ENCODE measurements around the gene SP6.

Gene SP6

DNA sequence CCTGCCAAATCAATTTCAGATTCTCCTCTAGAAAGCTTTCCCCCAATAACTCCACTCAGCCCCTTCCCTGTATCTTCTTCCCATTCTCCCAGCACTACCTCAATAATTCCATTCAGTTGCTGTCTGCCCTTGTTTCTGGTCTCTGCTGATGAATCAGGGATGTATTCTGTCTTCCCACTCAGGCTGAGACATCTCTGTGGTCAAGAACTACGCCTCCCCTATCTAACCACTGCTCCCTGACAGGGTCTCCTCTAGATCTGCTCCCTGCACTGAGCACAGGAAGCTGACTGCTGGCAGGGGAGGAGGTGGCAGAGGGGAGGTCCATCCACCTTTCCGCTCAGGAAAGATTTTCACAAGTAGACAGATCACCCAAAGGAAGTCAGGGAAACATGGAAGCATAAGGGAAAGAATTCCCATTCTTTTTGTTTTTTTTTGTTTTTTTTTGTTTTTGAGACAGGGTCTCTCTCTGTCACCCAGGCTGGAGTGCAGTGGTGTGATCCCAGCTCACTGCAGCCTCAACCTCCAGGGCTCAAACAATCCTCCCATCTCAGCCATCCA, 28.1 kb upstream of the SP6 start:
- no peak for DNase-seq

- DNase-seq = no peak
These were observed 27.5 kb upstream of the SP6 start for GRCh38 chr17:47878203-47879027.

GRCh38 chr17:47877368-47878034, 26.5 kb upstream of the SP6 start:
- no peak for DNase-seq

DNA sequence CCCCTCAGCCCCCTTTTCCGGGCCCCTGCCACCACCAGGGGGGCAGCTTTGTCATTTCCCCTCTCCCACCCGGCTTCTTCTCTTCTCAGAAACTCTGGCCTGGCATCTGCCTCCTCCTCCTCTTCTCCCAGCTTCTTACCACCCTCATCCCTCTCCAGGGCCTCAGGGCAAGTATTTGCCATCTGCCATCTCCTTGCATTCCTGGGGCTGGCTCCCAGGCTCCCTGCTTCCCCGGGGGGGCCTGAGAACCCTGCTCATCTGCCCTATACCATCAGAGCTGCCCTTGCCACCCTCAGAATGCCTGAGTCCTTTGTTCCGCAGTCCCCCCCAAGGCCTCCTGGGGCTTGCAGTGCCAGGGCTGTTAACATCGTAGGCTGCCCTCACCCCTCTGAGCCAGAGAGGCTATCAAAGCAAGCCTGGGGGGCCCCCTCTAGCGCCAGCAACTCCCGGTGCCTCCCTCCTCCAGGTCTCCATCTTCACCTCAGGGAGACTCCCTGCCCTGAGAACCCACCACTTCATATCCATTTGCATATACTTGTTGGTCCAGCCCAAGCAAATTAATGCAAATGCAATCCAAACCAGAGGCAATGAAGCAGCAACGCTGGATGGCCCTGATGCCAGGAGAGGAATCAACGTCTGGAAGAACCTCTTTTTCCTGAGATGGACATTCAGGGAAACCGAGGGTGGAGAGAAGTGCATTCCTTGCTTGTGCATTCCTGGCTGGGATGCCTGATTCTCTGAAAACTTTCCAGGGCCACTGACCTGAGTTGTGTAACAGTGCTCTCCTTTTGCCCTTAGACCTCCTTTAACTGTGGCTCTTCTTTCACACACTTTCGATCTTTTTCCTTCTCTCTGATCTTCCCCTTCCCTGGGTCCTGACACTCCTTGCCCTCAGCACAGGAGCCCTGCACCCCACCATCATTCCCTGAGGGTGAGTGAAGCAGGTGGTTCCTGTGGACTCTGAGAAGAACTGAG, 24.3 kb upstream of the SP6 start:
- no peak for DNase-seq

- DNase-seq = no peak
These were observed 22.5 kb upstream of the SP6 start for GRCh38 chr17:47873200-47874090.

GRCh38 chr17:47872651-47873161, 21.7 kb upstream of the SP6 start:
- DNase-seq = no peak

DNA sequence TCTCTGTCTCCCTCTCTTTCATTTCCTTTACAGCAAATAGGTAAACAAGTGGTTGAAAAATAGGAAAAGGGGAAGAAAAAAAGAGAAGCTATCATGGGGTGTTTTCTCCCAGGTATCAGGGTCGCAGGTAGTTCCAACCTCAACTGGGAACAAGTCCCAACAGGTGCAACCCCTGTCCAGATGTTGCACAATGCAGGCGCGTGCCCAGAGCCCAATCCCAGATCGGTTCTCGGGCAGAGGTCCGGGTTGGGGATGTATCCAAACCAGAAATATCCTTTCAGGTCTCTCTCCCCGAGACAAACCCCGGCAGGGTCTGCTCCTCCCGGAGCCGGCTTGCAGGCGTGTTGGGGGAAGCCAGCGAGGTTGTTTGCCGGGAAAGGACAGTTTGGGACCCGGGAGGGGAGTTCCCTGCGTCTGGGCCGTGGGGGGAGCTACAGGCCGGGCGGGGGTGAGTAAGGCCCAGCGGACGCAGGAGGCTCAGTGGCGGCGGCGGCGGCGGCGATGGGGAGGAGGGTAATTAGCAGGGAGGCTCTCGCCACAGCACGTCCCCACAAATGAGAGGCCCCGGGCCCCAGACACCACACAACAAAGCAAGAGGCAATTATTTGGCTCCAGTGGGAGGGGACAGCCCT, 21.2 kb upstream of the SP6 start:
- no peak for DNase-seq

DNA sequence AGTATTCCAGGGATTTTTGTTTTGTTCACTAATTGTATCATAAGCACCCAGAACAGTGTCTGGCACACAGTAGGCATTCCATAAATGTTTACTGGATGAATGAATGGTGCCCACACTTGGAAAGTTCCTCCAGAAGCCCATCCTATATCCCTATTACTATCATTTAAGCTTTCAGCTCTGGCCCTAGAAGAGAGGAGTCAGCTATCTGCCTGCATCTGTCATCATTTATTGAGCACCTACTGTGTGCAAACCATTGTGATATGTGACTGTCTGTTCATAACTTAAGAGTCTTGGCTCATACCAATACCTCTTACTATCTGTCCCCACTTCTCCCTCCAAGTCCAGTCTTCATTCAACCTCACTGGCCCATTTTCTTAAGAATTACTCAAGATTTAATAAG, 20.1 kb upstream of the SP6 start:
- DNase-seq = no peak

DNA sequence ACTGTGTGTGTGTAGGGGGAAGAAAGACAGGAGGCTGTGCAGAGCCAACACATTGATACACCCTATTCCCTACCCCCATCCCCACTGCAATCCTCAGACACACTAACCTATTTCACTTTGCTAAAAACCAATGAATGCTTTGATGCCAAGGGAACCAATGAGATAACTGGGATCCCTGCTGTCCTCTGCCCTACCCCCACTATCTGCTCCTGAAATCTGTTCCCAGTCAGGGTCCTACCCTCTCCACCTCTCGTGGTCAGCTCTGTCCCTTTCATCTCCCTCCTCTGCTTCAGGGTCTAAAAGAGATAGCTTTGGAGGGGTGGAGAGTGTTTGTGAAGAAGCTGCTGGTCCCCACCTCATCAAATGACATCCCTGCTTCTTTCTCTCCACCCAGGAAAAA, 19.1 kb upstream of the SP6 start:
- DNase-seq = no peak

GRCh38 chr17:47869114-47869513, 18.2 kb upstream of the SP6 start:
- DNase-seq = no peak

DNA sequence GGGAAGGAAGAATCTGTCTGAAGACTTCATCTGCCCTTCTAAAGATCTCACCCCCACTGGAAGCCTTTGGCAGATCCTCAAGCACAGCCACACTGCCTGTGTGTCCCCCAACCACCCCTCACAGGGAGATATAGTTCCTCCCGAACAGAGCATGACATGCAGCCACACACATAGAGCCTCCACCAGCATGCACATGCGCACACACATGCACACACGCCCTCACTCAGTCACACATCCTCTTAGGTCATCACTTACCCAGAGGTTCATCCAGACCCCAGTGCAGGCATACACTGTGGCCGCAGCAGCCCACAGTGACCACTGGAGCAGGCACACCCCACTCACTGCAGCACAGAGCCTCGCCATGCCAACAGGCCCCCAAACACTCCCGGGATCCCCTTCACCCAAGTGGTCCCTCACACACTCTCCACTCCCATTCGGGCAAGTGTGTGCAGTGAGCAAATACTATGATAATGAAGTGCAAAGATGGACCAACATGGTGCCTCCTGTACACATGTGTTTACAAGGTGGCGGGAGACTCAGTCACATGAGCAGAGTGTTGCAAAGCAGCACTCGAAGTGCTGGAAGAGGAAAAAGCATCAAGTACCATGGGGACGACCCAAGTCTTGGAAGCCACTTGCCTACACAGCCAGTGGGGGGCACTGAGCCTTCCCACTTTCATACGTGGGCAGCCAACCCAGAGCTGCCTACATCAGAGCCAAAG, 17.0 kb upstream of the SP6 start:
- no peak for DNase-seq

- no peak for DNase-seq
These were observed 16.0 kb upstream of the SP6 start for GRCh38 chr17:47866941-47867340.

GRCh38 chr17:47864791-47865216, 13.8 kb upstream of the SP6 start:
- no peak for DNase-seq

DNA sequence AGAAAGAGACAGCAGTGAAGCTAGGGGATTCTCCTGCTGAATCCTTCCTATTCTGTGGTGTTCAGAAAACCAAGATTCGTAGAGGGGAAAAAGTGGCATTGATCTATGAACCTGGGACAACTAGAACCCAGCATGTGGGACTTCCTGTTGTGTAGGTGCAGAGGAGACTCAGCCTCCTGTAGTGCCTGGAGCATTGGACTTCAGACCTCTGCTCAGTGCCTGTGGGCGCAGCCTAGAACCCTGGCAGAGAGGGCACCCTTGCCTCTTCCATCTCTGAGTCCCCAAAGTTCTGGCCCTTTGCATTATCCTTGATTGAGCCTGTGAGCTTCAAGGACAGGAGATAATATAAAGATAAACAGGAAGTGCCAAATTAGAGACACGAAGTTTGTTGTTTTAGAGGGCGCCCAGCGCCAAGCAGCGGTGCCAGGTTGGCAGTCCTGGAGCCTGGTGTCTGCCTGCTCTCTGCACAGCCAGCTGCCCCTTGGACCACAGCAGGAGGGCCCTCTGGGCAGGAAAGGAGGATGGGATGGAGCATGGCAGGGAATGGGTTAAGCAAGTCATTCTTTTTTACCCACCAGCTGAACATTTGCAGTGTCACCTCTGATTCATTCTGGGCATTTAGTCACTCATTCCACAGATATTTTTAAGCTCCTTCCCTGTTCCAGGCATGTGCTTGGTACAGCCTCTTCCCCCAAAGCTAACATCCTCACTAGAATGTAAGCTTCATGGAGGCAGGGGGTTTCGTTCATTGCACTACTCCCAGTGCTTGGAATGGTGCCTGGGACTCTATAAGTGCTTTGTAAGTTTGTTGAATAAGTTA, 11.9 kb upstream of the SP6 start:
- no peak for DNase-seq

DNA sequence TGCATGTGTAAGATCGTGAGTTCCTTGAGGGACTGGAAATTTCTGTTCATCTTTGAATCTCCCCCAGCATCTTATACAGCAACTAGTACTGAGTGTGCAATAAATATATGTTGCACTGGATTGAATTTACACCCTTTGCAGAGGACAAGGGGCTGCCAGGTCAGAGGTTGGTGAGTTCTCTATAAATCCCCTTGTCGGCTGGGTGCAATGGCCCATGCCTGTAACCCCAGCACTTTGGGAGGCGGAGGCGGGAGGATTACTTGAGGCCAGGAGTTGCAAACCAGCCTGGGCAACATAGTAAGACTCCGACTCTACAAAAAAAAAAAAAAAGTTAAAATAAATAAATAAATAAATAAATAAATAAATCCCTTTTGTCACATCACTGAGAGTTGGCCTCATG, 9.4 kb upstream of the SP6 start:
- DNase-seq = no peak

DNA sequence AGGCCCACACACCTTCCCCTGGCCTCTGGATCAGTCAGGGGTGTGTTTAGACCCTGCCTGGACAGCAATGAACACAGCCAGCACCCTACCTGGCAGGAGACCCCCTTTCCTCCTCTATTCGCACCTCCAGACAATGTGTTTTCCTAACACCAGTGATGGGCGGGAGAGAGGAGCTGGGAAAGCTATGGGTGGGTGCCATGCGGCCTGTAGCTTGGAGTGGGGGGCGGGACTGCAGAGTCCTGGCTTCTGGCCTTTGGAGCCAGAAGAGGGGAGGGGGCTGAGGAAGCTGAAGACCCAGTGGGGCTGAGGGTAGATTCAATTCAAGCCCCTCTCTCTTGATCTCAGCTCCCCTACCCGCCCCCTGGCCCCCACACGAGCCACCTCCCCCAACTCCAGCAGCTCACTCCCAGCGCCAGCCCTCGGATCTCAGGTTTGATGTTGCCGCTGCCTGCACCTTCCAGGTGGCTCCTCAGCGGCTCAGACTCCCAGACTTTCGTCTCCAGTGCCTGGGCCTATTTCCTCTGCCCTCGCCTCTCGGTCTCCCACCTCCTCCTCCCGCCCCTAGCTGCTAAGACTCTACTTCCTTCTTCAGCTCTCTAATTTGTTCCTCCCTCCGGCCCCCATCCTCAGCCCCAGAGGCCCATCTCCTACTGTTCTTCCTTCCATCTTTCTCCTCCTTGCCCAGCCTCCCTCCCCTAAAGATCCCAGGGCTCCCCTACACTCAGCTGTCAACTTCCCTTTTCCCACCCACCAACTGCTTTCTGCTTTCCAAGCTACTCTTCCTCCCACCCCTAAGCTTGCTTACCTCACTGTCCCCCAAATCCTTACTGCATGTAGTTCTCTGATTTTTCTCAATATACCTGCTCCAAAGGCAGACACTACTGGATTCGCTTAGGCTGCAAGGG, 6.8 kb upstream of the SP6 start:
- no peak for DNase-seq

DNA sequence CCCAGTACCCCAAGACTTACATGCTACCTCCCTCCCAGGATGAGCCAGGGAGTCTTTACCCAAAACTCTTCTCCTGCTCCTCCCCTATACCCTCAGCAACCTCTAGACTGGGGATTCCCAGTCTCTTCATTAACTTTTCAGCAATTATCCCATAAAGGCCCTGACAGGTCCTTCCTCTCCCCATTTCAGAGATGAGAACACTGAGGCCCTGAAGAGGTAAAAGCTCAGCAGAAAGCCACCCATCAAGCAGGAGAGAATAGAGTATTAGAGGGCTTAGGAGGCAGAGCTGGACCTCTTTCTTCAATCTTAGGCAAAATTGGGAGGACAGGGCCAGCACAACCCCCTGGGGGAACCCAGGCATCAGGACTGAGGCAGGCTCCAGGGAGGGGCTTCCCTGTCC, 5.9 kb upstream of the SP6 start:
- DNase-seq = no peak

- DNase-seq = no peak
These were observed 4.8 kb upstream of the SP6 start for GRCh38 chr17:47855737-47856136.

DNA sequence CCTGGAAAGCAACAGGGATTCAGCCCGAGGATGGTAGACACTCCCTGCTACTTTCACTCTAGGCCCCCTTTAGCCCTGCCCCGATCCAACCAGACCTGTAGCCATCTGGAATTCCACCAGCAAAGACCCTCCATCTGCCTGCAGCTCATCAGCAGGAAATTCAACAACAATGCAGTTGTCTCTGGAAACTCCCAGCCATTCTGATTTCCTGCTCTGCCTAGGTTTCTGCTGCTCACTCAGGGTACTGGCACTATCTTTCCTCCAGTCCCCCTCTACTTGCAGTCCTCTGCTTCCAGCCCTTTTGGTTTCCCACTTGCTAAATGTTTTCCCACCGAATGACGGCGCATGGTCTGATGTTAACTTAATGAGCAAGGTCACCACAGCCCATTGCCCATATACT, 2.7 kb upstream of the SP6 start:
- DNase-seq = no peak
